Uterus (tissue), 2 donors: ENCODE results near the gene GIPC3.

Experiments
- CTCF ChIP-seq, 4 experiments: fragments of 200-600 bp in 2 of 4; fragments of 450-650 bp in 2 of 4; sonication (generic) in 2 of 4; IDR thresholded peaks; one replicate each; pipeline ENCODE4 v1.5.1; 2016 to 2019; ENCODE audit warnings: antibody characterized with exemption in 4 of 4, mild to moderate bottlenecking in 2 of 4, moderate library complexity in 1 of 4
- POLR2A ChIP-seq, 2 donors: fragments of 450-650 bp; IDR thresholded peaks; one replicate each; pipeline ENCODE4 v1.6.1; 2016; ENCODE audit warnings: antibody characterized with exemption in 2 of 2, mild to moderate bottlenecking in 1 of 2, moderate library complexity in 1 of 2

DNA sequence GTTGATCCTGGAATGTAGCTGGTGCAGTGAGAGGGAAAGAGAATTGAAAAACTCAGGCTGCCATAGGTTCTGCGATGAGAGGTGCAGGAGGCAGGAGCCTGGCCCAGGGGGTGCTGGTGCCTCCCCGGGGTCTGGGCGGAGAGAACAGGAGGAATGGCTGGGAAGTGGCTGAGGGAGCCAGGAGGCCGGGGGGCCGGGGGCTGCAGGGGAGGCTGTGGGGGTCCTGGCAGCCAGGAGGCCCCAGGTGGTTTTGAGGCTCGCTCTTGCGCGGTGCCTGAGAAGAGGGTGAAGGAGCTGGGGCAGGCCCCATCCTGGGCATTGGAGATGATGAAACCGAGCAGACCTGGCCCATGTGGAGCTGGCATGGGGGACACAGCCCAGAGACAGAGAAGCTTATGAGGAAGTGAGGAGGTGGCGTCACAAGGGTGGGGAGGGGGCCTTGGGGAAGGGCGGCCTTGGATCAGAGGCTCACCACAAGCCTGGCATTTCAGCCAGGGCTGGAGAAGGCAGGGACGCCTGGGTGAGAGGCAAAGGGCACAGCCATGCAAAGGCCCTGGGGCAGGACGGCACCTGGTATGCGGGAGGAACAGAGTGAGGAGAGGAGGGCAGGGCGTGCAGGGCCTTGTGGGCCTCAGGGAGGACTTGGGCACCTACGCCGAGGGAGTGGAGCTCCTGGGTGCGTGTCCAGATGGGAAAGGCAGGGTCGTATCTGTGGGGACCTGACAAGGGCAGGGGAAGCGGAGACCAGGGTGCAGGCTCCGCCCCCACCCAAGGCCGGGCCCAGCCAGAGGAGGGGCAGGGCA is 47.6 kb upstream of the GIPC3 start:
- TF ChIP-seq CTCF (IDR thresholded peaks at IDR 0.05): no peak
- no peak for TF ChIP-seq POLR2A (IDR thresholded peaks at IDR 0.05)
